SK-N-MC (cell line): ENCODE measurements around the gene IL1R1.

Experiments used
- EZH2 ChIP-seq: fragments of 200-600 bp; sonication (generic); IDR thresholded peaks from one replicate; pipeline ENCODE4 v1.6.1; 2017; ENCODE audit warnings: antibody characterized with exemption
- POLR2AphosphoS5 ChIP-seq: IDR thresholded peaks from 2 replicates; pipeline ENCODE4 v1.6.1; 2012; ENCODE audit warnings: mild to moderate bottlenecking, low read depth, low read length, borderline replicate concordance

- TF ChIP-seq EZH2 (no peak), POLR2AphosphoS5 (no peak)
Measured at GRCh38 chr2:102172745-102173144, 30.2 kb downstream of the IL1R1 start.
